Smooth muscle cell of the brain vasculature (primary cell): ENCODE data around the gene CNTNAP2.
"Not testable (repeated sequence)": the region's sequence is repeated elsewhere in the genome, so short reads cannot be mapped to it uniquely, and the experiment has no call there.

Experiments used
- DNase-seq: peaks from one replicate; pipeline ENCODE4 v3.0.0-alpha.2; 2012; ENCODE audit warnings: low read depth, low spot score

Gene CNTNAP2

GRCh38 chr7:148435715-148436114, 2319.1 kb downstream of the CNTNAP2 start:
- DNase-seq: no peak

- DNase-seq: no peak
These were observed 2319.5 kb downstream of the CNTNAP2 start for GRCh38 chr7:148436135-148436534.

GRCh38 chr7:148436571-148436970, 2320.0 kb downstream of the CNTNAP2 start:
- DNase-seq: no peak

GRCh38 chr7:148437043-148437442, 2320.4 kb downstream of the CNTNAP2 start:
- no peak for DNase-seq

GRCh38 chr7:148442141-148442655, 2325.6 kb downstream of the CNTNAP2 start:
- no peak for DNase-seq

- no peak for DNase-seq
These were observed 2326.3 kb downstream of the CNTNAP2 start for GRCh38 chr7:148442933-148443332.

- no peak for DNase-seq
These were observed 2328.9 kb downstream of the CNTNAP2 start for GRCh38 chr7:148445260-148446044.

GRCh38 chr7:148447221-148447849, 2330.7 kb downstream of the CNTNAP2 start:
- DNase-seq: no peak

- DNase-seq: not testable (repeated sequence)
These were observed 2334.9 kb downstream of the CNTNAP2 start for GRCh38 chr7:148451526-148451925.

- no peak for DNase-seq
These were observed 2339.8 kb downstream of the CNTNAP2 start for GRCh38 chr7:148456351-148456750.

GRCh38 chr7:148457310-148457921, 2340.8 kb downstream of the CNTNAP2 start:
- DNase-seq: no peak

- no peak for DNase-seq
These were observed 2341.7 kb downstream of the CNTNAP2 start for GRCh38 chr7:148458263-148458662.

GRCh38 chr7:148461392-148462179, 2345.0 kb downstream of the CNTNAP2 start:
- no peak for DNase-seq

- DNase-seq: not testable (repeated sequence)
These were observed 2346.2 kb downstream of the CNTNAP2 start for GRCh38 chr7:148462774-148463173.

- DNase-seq: no peak
These were observed 2346.6 kb downstream of the CNTNAP2 start for GRCh38 chr7:148463210-148463609.

GRCh38 chr7:148464947-148465346, 2348.3 kb downstream of the CNTNAP2 start:
- DNase-seq: no peak

- DNase-seq: not testable (repeated sequence)
These were observed 2348.8 kb downstream of the CNTNAP2 start for GRCh38 chr7:148465441-148465840.

- DNase-seq: no peak
These were observed 2349.5 kb downstream of the CNTNAP2 start for GRCh38 chr7:148466120-148466519.

- no peak for DNase-seq
These were observed 2352.1 kb downstream of the CNTNAP2 start for GRCh38 chr7:148468700-148469098.
